Esophagus muscularis mucosa (tissue), 4 donors: ENCODE measurements around the gene AP1B1. TPM values are rescaled to one million over a fixed set of nuclear protein-coding genes. Genes with fewer than 3 reads are reported as not detected.
A peak's percentile ranks its signal among the peaks of the same experiment; 100 is the strongest.

Experiments
- DNase-seq: peaks from one replicate; pipeline ENCODE4 v3.0.0-alpha.2; 2017; ENCODE audit errors: extremely low spot score
- H3K27ac ChIP-seq, 4 donors: fragments of 200-600 bp; sonication (generic); replicated peaks in 1 of 4; 1 replicate in 3 of 4; 2 replicates in 1 of 4; pipeline ENCODE4 v1.5.1; 2016 to 2019; ENCODE audit warnings: mild to moderate bottlenecking in 1 of 4
- H3K27me3 ChIP-seq, 4 donors: fragments of 200-600 bp; sonication (generic); one replicate each; pipeline versions ENCODE4 v1.5.1 to v1.6.0; 2016 to 2019
- H3K36me3 ChIP-seq, 4 donors: fragments of 200-600 bp; sonication (generic); one replicate each; pipeline ENCODE4 v1.5.1; 2016 to 2019
- H3K4me1 ChIP-seq, 4 donors: fragments of 200-600 bp; sonication (generic); one replicate each; pipeline ENCODE4 v1.5.1; 2016 to 2019
- H3K4me3 ChIP-seq, 4 donors: fragments of 200-600 bp; sonication (generic); 1 replicate in 2 of 4; 2 replicates in 2 of 4; pipeline ENCODE4 v1.5.1; 2016 to 2019; ENCODE audit warnings: mild to moderate bottlenecking in 4 of 4, moderate library complexity in 1 of 4
- H3K9me3 ChIP-seq, 4 donors: fragments of 200-600 bp; sonication (generic); 1 replicate in 3 of 4; 2 replicates in 1 of 4; pipeline ENCODE4 v1.5.1; 2016 to 2019
- CTCF ChIP-seq, 3 experiments: fragments of 200-600 bp in 2 of 3; fragments of 450-650 bp in 1 of 3; sonication (generic) in 2 of 3; IDR thresholded peaks; one replicate each; pipeline ENCODE4 v1.5.1; 2017 to 2019; ENCODE audit warnings: antibody characterized with exemption in 3 of 3, mild to moderate bottlenecking in 2 of 3, moderate library complexity in 1 of 3
- EP300 ChIP-seq: sonication (generic); formaldehyde crosslinking; IDR thresholded peaks from one replicate; pipeline ENCODE4 v1.6.1; 2017; ENCODE audit warnings: antibody characterized with exemption
- POLR2A ChIP-seq: fragments of 450-650 bp; IDR thresholded peaks from one replicate; pipeline ENCODE4 v1.6.1; 2017; ENCODE audit warnings: antibody characterized with exemption, moderate library complexity, mild to moderate bottlenecking, low read depth
- POLR2AphosphoS5 ChIP-seq, 2 donors: sonication (generic); formaldehyde crosslinking; IDR thresholded peaks; one replicate each; pipeline ENCODE4 v1.6.1; 2017; ENCODE audit warnings: antibody characterized with exemption in 2 of 2
- WGBS: methylation state at CpG from one replicate; pipeline ENCODE4 v1.1.5; 2018; 5-methylcytosine and 5-hydroxymethylcytosine counted together
- intact Hi-C: fragments of 100-400 bp; cut with DNase I; formaldehyde crosslinking; loops from one replicate; pipeline ENCODE4 v1.15.1; 2023
- total RNA-seq, 4 donors: library from RNA; depleted of rRNA; stranded (reverse); fragments of >200 nt; gene quantifications; one replicate each; pipeline versions ENCODE4 v1.1.0 to v1.2.1, GENCODE V29; 2016

The AP1B1 gene
- total RNA-seq, 4 donors from 2014 or later = 55.6 to 72.2 (median 57.4) TPM

DNA sequence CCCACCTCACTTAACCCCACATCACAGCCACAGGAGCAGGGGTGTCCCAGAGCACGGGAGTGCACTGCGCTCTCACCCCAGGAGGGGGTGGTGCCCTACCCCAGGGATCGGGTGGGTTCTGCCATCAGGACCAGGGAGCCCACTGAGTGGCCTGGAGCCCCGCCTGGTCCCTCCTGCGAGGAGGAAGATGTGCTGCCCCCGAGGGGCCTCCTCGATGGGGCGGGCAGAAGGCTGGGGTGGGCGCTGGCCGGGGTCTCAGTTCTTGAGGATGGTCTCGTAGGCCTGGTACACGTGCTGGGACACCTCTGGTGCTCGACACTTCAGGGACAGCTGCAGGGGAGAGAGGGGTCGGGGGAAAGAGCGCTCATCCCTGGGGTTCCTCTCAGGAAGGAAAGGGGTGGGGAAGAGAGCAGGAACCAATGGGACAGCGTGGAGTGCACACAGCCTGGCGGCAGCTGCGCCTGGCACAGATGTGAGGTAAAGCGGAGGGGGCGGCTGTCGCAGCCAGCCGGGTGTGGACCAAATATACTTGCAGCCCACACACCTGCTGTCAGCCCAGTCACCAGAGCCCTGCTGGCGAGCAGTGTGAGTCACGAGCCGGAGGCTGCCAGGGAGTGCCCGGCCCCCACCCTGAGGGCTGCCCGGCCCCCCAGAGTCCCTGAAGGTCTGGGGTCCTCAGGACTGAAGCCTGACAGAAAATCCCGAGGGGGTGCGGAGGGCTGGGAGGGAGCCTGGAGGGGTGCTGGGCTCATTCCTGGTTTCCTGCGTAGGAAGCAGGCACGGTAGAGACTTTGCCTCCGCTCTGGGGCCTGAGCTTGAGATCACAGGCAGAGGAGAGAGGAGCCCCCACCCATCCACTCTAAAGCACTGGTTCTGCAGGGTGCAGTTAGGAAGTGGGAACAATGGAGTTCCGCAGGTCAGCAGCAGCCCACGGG lies 59.5 kb downstream of the AP1B1 start:
- Histone ChIP-seq H3K27ac (no peak overlapping the region), H3K36me3 (peaks cover 26 to 77% (median 75%) of the 10 kb centered on the region in 4 donors), H3K27me3 (no peaks in the 10 kb centered on the region), H3K9me3 (no peaks in the 10 kb centered on the region), H3K4me1 (peaks cover 4 to 22% (median 10%) of the 10 kb centered on the region in 4 donors), H3K4me3 (no peak overlapping the region)
- DNase-seq = no peak
- WGBS = 83% methylated on average over 29 of the region's 34 CpGs
- intact Hi-C loops = no loop called here
- TF ChIP-seq POLR2A (no peak), EP300 (no peak), CTCF (IDR thresholded peaks at IDR 0.05) (no peak), POLR2AphosphoS5 (IDR thresholded peaks at IDR 0.05) (no peak)

DNA sequence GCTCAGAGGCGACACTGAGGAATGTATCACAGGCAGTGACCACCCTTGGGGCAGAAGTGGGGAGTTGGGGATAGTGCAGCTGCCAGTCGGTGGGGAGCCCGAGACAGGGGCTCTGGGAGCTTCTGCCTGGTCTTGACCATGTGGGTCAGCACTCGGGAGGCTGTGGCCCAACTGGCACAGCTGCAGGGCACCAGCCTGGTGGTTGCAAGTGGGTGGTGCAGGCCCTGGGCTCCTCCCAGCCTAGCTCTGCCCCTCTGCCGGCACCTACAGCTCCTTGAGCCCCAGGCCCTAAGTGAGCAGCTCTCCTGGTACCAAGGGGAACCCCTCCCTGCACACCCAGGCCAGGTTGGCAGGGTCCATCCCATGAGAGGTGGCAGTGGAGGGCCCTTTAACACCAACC lies 60.3 kb downstream of the AP1B1 start:
- intact Hi-C loops = no loop called here
- peaks cover 22 to 69% (median 68%) of the 10 kb centered on the region in 4 donors for H3K36me3 ChIP-seq
- H3K4me1 ChIP-seq = peaks cover 4 to 22% (median 10%) of the 10 kb centered on the region in 4 donors
- TF ChIP-seq EP300 (no peak), POLR2A (no peak), POLR2AphosphoS5 (IDR thresholded peaks at IDR 0.05) (no peak), CTCF (IDR thresholded peaks at IDR 0.05) (peak in 1 of 3 experiments; percentile 9)
- no peaks in the 10 kb centered on the region for H3K27me3 ChIP-seq
- DNase-seq = no peak
- no peak overlapping the region for H3K4me3 ChIP-seq
- no peak overlapping the region for H3K27ac ChIP-seq
- no peaks in the 10 kb centered on the region for H3K9me3 ChIP-seq
- WGBS = 85% methylated on average over 4 of the region's 5 CpGs

DNA sequence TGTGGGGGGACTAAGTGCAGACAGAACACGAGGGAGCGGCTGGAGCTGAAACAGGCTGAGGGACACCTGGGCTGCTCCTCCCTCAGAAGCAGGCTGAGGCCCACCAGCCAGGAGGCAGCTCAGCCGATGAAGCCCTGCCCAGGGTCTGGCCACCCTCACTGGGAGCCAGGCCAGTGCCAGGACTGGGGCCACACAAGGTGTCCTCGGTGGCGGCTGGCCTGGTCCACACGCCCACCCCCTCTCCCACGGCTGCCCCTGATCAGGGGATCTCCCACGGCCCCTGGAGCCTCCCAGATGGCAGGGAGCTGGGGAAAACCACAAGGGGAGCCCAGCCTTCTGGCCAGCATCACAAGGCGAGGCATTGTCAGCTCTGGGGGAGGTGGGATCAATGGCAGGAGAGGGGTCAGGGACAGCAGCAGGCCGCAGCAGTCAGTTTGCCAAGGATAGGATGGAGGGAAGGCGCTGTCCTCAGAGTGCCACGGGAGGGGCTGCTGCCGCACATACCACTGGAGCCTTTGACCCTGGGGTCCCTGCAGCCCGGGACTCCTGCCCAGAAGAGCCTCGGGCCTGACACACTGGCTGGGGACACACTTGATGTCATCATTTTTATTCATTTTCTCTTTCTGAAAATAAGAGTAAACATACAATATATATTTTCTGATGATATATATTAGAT lies 61.1 kb downstream of the AP1B1 start:
- no peak for DNase-seq
- TF ChIP-seq EP300 = no peak
- TF ChIP-seq POLR2AphosphoS5 (IDR thresholded peaks at IDR 0.05) = no peak
- TF ChIP-seq CTCF (IDR thresholded peaks at IDR 0.05) = no peak
- no peak for TF ChIP-seq POLR2A
- 79% methylated on average over 7 of the region's 15 CpGs for WGBS
- Histone ChIP-seq H3K4me1 (peaks cover 4 to 22% (median 10%) of the 10 kb centered on the region in 4 donors), H3K27me3 (no peaks in the 10 kb centered on the region), H3K9me3 (no peaks in the 10 kb centered on the region), H3K4me3 (no peak overlapping the region), H3K36me3 (peaks cover 22 to 61% (median 59%) of the 10 kb centered on the region in 4 donors), H3K27ac (no peak overlapping the region)
- intact Hi-C loops = no loop called here

DNA sequence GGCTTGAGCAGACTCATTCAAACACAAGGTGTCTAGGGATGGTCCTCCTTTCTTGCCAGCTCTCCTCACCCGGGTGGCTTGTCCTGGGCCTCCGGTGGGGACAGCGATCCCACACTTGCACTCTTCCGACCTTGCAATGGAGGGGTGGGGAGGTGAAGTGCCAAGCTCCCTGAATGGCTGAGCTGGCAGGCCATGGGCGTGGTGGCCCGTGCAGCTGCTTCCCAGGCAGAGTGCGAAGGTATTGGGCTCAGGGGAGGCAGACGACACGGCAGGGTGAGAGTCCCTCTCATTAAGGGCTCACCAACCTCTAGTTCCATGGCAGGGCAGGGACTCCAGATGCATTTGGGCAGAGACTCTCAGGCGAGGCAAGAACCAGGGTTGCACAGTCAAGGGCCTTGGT lies 61.9 kb downstream of the AP1B1 start:
- no peaks in the 10 kb centered on the region for H3K27me3 ChIP-seq
- intact Hi-C loops = no loop called here
- H3K36me3 ChIP-seq = peaks cover 17 to 56% (median 52%) of the 10 kb centered on the region in 4 donors
- H3K4me1 ChIP-seq = peaks cover 4 to 22% (median 10%) of the 10 kb centered on the region in 4 donors
- no peak for DNase-seq
- TF ChIP-seq POLR2AphosphoS5 (IDR thresholded peaks at IDR 0.05) (no peak), EP300 (no peak), CTCF (IDR thresholded peaks at IDR 0.05) (no peak), POLR2A (no peak)
- 92% methylated on average over 9 of the region's 10 CpGs for WGBS
- no peak overlapping the region for H3K4me3 ChIP-seq
- no peak overlapping the region for H3K27ac ChIP-seq
- H3K9me3 ChIP-seq = no peaks in the 10 kb centered on the region
